Measurements from ENCODE around the gene EDNRB.
"Not testable (repeated sequence)": the region's sequence is repeated elsewhere in the genome, so short reads cannot be mapped to it uniquely, and the experiment has no call there.

EDNRB gene

GRCh38 chr13:77952276-77952675 is 33.6 kb upstream of the EDNRB start:
- Histone ChIP-seq H2AFZ (ENCODE audit: low read length) (no peak overlapping the region), H3K27me3 (ENCODE audit: insufficient read depth, low read length, poor library complexity, severe bottlenecking) (no peaks in the 10 kb centered on the region), H3K79me2 (ENCODE audit: insufficient read depth, low read length) (no peaks in the 10 kb centered on the region), H3K4me3 (ENCODE audit: low read length, poor library complexity, severe bottlenecking) (no peak overlapping the region), H3K9me3 (ENCODE audit: insufficient read depth, low read depth, low read length) (no peaks in the 10 kb centered on the region), H3K9ac (ENCODE audit: low read depth, low read length, poor library complexity, severe bottlenecking) (no peak overlapping the region), H3F3A (ENCODE audit: low read depth) (no peaks in the 10 kb centered on the region), H3K36me3 (ENCODE audit: insufficient read depth, low read length) (no peaks in the 10 kb centered on the region), H3K4me2 (ENCODE audit: low read depth, low read length, poor library complexity, severe bottlenecking) (no peak overlapping the region), H3K4me1 (ENCODE audit: insufficient read depth, low read length, poor library complexity, severe bottlenecking) (no peaks in the 10 kb centered on the region), H3K9me2 (replicated peaks; ENCODE audit: low read depth, low read length) (no peaks in the 10 kb centered on the region), H4K20me1 (ENCODE audit: insufficient read depth, low read length, poor library complexity, severe bottlenecking) (no peaks in the 10 kb centered on the region)
- TF ChIP-seq, protein P1, sequence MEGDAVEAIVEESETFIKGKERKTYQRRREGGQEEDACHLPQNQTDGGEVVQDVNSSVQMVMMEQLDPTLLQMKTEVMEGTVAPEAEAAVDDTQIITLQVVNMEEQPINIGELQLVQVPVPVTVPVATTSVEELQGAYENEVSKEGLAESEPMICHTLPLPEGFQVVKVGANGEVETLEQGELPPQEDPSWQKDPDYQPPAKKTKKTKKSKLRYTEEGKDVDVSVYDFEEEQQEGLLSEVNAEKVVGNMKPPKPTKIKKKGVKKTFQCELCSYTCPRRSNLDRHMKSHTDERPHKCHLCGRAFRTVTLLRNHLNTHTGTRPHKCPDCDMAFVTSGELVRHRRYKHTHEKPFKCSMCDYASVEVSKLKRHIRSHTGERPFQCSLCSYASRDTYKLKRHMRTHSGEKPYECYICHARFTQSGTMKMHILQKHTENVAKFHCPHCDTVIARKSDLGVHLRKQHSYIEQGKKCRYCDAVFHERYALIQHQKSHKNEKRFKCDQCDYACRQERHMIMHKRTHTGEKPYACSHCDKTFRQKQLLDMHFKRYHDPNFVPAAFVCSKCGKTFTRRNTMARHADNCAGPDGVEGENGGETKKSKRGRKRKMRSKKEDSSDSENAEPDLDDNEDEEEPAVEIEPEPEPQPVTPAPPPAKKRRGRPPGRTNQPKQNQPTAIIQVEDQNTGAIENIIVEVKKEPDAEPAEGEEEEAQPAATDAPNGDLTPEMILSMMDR (conservative IDR thresholded peaks at IDR 0.05; ENCODE audit: low read length): no peak
- no peak for TF ChIP-seq EZH2phosphoT487 (IDR thresholded peaks at IDR 0.05; ENCODE audit: borderline replicate concordance)

DNA sequence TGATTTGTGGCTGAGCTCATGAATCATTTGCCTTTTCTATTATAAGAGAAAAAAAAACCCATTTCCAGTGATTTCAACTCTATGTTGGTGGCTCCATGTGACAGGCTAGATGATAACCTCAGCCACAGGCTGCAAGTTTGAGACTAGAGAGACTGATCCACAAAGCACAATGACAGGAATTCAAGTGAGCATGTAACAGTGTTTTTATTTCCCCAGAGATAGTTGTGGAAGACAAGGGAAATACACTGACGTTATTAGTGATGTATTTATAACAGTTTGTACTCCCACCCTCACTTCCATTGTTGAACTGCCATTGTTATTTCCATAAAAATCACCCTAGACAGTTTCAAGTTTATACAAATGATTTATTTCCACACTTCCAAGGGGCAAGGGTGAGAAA is 27.9 kb upstream of the EDNRB start:
- Histone ChIP-seq H3K27me3 (ENCODE audit: insufficient read depth, low read length, poor library complexity, severe bottlenecking) (no peaks in the 10 kb centered on the region), H3K4me3 (ENCODE audit: low read length, poor library complexity, severe bottlenecking) (no peak overlapping the region), H3F3A (ENCODE audit: low read depth) (no peaks in the 10 kb centered on the region; the same call in 1 of the 2 replicates), H3K9ac (ENCODE audit: low read depth, low read length, poor library complexity, severe bottlenecking) (no peak overlapping the region), H3K36me3 (ENCODE audit: insufficient read depth, low read length) (no peaks in the 10 kb centered on the region), H3K9me2 (replicated peaks; ENCODE audit: low read depth, low read length) (no peaks in the 10 kb centered on the region), H3K4me1 (ENCODE audit: insufficient read depth, low read length, poor library complexity, severe bottlenecking) (no peaks in the 10 kb centered on the region), H3K4me2 (ENCODE audit: low read depth, low read length, poor library complexity, severe bottlenecking) (no peak overlapping the region), H4K20me1 (ENCODE audit: insufficient read depth, low read length, poor library complexity, severe bottlenecking) (no peaks in the 10 kb centered on the region), H2AFZ (ENCODE audit: low read length) (no peak overlapping the region), H3K79me2 (ENCODE audit: insufficient read depth, low read length) (no peaks in the 10 kb centered on the region), H3K9me3 (ENCODE audit: insufficient read depth, low read depth, low read length) (no peaks in the 10 kb centered on the region)
- TF ChIP-seq, protein P1 (conservative IDR thresholded peaks at IDR 0.05; ENCODE audit: low read length): no peak
- TF ChIP-seq EZH2phosphoT487 (IDR thresholded peaks at IDR 0.05; ENCODE audit: borderline replicate concordance): no peak

GRCh38 chr13:77935063-77935462 is 16.4 kb upstream of the EDNRB start:
- H3K9me3 ChIP-seq (ENCODE audit: insufficient read depth, low read depth, low read length); H3K4me2 ChIP-seq (ENCODE audit: low read depth, low read length, poor library complexity, severe bottlenecking); H3K4me1 ChIP-seq (ENCODE audit: insufficient read depth, low read length, poor library complexity, severe bottlenecking); H4K20me1 ChIP-seq (ENCODE audit: insufficient read depth, low read length, poor library complexity, severe bottlenecking); H3K36me3 ChIP-seq (ENCODE audit: insufficient read depth, low read length); H2AFZ ChIP-seq (ENCODE audit: low read length); H3K9me2 ChIP-seq (replicated peaks; ENCODE audit: low read depth, low read length); H3K79me2 ChIP-seq (ENCODE audit: insufficient read depth, low read length); H3K9ac ChIP-seq (ENCODE audit: low read depth, low read length, poor library complexity, severe bottlenecking); H3K4me3 ChIP-seq (ENCODE audit: low read length, poor library complexity, severe bottlenecking); H3K27me3 ChIP-seq (ENCODE audit: insufficient read depth, low read length, poor library complexity, severe bottlenecking); H3F3A ChIP-seq (ENCODE audit: low read depth): not testable (repeated sequence)

DNA sequence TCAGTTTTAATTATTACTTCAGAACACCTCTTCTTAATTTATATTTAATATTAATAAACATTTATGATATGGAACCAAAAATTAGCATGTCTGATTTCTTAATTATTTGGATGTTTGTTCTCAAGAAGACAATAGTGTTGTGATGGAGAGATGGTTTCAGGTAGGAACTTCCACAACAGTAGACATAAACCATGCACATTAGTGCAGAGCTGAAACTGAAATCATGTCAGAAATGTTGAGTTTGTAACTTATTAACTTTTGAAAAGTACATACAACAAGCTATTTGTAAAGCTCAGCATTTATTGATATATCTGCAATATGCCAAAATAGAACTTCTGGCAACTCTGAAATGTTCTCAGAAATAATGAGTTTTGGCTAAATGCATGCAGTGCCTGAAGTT is 11.8 kb upstream of the EDNRB start:
- no peak overlapping the region for H3K9ac ChIP-seq (ENCODE audit: low read depth, low read length, poor library complexity, severe bottlenecking)
- no peaks in the 10 kb centered on the region for H3K9me2 ChIP-seq (replicated peaks; ENCODE audit: low read depth, low read length)
- H3K4me1 ChIP-seq (ENCODE audit: insufficient read depth, low read length, poor library complexity, severe bottlenecking): peaks cover 13% of the 10 kb centered on the region
- H2AFZ ChIP-seq (ENCODE audit: low read length): no peak overlapping the region
- H3F3A ChIP-seq (ENCODE audit: low read depth): no peaks in the 10 kb centered on the region
- no peaks in the 10 kb centered on the region for H4K20me1 ChIP-seq (ENCODE audit: insufficient read depth, low read length, poor library complexity, severe bottlenecking)
- no peak overlapping the region for H3K4me2 ChIP-seq (ENCODE audit: low read depth, low read length, poor library complexity, severe bottlenecking)
- H3K36me3 ChIP-seq (ENCODE audit: insufficient read depth, low read length): no peaks in the 10 kb centered on the region
- no peaks in the 10 kb centered on the region for H3K27me3 ChIP-seq (ENCODE audit: insufficient read depth, low read length, poor library complexity, severe bottlenecking)
- no peaks in the 10 kb centered on the region for H3K79me2 ChIP-seq (ENCODE audit: insufficient read depth, low read length)
- H3K4me3 ChIP-seq (ENCODE audit: low read length, poor library complexity, severe bottlenecking): no peak overlapping the region
- no peaks in the 10 kb centered on the region for H3K9me3 ChIP-seq (ENCODE audit: insufficient read depth, low read depth, low read length)
- TF ChIP-seq EZH2phosphoT487 (IDR thresholded peaks at IDR 0.05; ENCODE audit: borderline replicate concordance): no peak
- TF ChIP-seq, protein P1 (conservative IDR thresholded peaks at IDR 0.05; ENCODE audit: low read length): no peak

Measured in Loucy (cell line).